HG02943 (cell line): Measurements from ENCODE around the gene TXLNG.
"Not testable (repeated sequence)": the region's sequence is repeated elsewhere in the genome, so short reads cannot be mapped to it uniquely, and the experiment has no call there.

Experiments used
- ATAC-seq: cut with Tn5 transposase; IDR thresholded peaks from one replicate; pipeline ENCODE4 v1.9.1; 2021; ENCODE audit warnings: mild to moderate bottlenecking, low read depth, moderate library complexity; ENCODE audit not compliant: unreplicated experiment

TXLNG gene

GRCh38 chrX:16836371-16836770 is 50.1 kb downstream of the TXLNG start:
- ATAC-seq, result no peak

GRCh38 chrX:16838202-16839066 is 52.2 kb downstream of the TXLNG start:
- ATAC-seq, result no peak

- ATAC-seq, result no peak
Measured at GRCh38 chrX:16839219-16839851, 53.1 kb downstream of the TXLNG start.

GRCh38 chrX:16839852-16840460 is 53.7 kb downstream of the TXLNG start:
- ATAC-seq, result no peak

- ATAC-seq, result no peak
Measured at GRCh38 chrX:16842684-16843083, 56.4 kb downstream of the TXLNG start.

- ATAC-seq, result no peak
Measured at GRCh38 chrX:16843208-16843909, 57.1 kb downstream of the TXLNG start.

- ATAC-seq, result no peak
Measured at GRCh38 chrX:16845686-16846085, 59.4 kb downstream of the TXLNG start.

- ATAC-seq, result no peak
Measured at GRCh38 chrX:16848541-16848940, 62.3 kb downstream of the TXLNG start.

GRCh38 chrX:16851421-16851820 is 65.2 kb downstream of the TXLNG start:
- no peak for ATAC-seq

- ATAC-seq, result no peak
Measured at GRCh38 chrX:16851827-16852226, 65.6 kb downstream of the TXLNG start.

- no peak for ATAC-seq
Measured at GRCh38 chrX:16852617-16853179, 66.4 kb downstream of the TXLNG start.

GRCh38 chrX:16853537-16853936 is 67.3 kb downstream of the TXLNG start:
- ATAC-seq, result no peak

- no peak for ATAC-seq
Measured at GRCh38 chrX:16855363-16856075, 69.3 kb downstream of the TXLNG start.

- ATAC-seq, result not testable (repeated sequence)
Measured at GRCh38 chrX:16856076-16856404, 69.8 kb downstream of the TXLNG start.

- no peak for ATAC-seq
Measured at GRCh38 chrX:16856744-16857143, 70.5 kb downstream of the TXLNG start.

GRCh38 chrX:16862829-16863228 is 76.6 kb downstream of the TXLNG start:
- no peak for ATAC-seq

- no peak for ATAC-seq
Measured at GRCh38 chrX:16867947-16868346, 81.7 kb downstream of the TXLNG start.

GRCh38 chrX:16868920-16869319 is 82.7 kb downstream of the TXLNG start:
- no peak for ATAC-seq

- ATAC-seq, result peak; percentile 39
Measured at GRCh38 chrX:16869393-16870094, 83.3 kb downstream of the TXLNG start.
